Activated CD8-positive, alpha-beta memory T cell treated with anti-CD3 and anti-CD28 coated beads, Interleukin-2, amount 50 U/mL, for 4 hours (primary cell): ENCODE data around the gene IL16.

ENCODE experiments used
- DNase-seq: peaks from one replicate; pipeline ENCODE4 v3.0.0-alpha.2; 2020

Gene IL16

GRCh38 chr15:81297147-81297572, 100.5 kb downstream of the IL16 start:
- no peak for DNase-seq

DNA sequence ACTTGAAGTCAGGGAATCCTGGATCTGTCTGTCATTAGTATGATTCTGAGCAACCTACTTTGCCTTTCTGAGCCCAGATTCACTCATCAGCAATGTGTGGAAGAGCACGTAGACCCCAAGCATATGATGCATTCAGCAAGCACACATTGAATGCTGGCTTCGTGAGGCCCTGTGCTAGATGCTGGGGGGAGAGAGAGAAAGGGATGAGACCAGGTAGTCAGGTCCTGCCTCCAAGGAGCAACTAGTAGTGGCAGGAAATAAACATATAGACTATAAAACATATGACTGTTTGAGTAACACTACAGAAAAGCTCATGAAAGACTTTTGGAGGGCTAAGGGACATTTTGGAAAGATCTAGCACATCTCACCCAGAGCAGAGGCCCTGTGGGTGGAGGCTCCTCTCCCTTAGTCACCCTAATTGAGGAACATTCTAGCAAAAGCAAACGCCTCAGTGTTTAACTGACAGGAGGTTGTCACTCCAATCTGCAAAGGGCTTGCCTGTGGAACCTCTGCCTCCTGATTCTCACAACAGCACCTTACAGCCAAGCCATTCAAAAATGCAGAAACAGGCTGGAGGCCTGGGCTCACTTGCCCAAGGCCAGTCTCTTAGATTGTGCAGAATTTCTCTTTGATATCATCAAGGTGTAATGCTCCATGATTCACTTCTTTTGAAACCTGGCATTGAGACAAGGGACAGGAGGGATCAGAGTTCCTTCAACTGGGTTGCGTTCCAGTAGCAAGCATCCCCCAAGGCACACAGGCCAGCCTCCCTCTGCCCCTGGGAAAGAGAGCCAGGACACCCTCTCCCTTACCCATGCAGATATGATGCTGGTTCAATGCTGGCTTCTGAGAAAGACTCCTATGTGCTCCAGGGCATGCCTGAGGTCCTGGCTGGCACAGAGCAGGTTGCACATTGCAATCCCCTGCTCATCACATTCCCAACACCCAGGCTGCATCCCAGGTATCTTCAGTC, 101.2 kb downstream of the IL16 start:
- DNase-seq: no peak

DNA sequence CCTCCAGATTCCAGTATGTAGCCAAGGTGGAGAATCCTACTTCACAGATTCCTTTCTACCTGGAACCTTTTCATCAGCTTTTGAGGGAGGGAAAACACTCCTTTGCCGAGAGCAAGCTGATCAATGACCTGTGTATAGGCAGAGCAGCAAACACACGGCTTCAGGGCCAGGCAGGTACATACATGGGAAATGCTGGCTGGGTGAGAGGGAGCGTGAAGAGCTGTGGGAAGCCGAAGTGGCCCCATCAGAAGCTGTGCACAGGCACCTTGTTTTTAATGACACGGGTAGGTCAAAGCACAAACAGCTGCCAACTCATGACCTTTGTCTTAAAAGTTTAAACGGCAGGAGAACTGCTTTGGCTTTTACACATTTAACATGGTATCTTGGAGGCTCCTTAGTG, 101.9 kb downstream of the IL16 start:
- no peak for DNase-seq

DNA sequence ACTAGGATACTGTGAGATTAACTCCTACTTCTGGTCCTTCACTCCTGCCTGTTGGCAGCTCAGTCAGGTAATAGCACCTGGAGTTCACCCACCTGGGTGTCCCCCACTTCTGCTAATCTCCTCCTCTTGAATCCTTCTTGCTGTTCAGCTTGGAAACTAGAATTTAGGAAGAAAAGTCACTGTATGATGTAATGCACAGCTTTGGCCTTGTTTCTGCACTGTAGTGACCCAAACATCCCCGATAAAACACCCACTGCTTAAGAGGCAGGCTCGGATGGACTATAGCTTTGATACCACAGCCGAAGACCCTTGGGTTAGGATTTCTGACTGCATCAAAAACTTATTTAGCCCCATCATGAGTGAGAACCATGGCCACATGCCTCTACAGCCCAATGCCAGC, 102.5 kb downstream of the IL16 start:
- DNase-seq: no peak

- no peak for DNase-seq
These were observed 103.1 kb downstream of the IL16 start for GRCh38 chr15:81299630-81300273.

- no peak for DNase-seq
These were observed 104.7 kb downstream of the IL16 start for GRCh38 chr15:81301385-81301784.

GRCh38 chr15:81301815-81302399, 105.2 kb downstream of the IL16 start:
- no peak for DNase-seq

DNA sequence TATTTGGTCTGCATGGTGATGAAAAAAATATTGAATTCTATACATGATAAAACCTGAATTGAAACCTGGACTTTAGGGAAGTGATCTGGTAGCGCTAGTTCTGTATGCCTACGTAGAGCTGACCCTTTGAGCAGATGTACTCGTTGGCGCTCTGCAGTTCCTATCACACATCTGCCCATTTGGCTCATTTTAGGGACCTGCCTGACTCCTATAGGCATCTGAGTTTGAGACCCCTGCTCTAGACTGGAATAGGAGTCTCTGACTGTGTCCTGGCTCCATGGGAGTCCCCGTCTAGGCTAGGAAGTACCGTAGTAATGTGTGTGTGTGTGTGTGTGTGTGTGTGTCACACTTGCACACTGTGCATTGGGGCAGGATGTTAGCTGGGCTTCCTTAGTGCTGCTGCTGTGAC, 106.0 kb downstream of the IL16 start:
- DNase-seq: no peak

GRCh38 chr15:81303244-81304225, 106.9 kb downstream of the IL16 start:
- no peak for DNase-seq

- no peak for DNase-seq
These were observed 107.5 kb downstream of the IL16 start for GRCh38 chr15:81304226-81304625.

- DNase-seq: no peak
These were observed 111.6 kb downstream of the IL16 start for GRCh38 chr15:81308260-81308659.

DNA sequence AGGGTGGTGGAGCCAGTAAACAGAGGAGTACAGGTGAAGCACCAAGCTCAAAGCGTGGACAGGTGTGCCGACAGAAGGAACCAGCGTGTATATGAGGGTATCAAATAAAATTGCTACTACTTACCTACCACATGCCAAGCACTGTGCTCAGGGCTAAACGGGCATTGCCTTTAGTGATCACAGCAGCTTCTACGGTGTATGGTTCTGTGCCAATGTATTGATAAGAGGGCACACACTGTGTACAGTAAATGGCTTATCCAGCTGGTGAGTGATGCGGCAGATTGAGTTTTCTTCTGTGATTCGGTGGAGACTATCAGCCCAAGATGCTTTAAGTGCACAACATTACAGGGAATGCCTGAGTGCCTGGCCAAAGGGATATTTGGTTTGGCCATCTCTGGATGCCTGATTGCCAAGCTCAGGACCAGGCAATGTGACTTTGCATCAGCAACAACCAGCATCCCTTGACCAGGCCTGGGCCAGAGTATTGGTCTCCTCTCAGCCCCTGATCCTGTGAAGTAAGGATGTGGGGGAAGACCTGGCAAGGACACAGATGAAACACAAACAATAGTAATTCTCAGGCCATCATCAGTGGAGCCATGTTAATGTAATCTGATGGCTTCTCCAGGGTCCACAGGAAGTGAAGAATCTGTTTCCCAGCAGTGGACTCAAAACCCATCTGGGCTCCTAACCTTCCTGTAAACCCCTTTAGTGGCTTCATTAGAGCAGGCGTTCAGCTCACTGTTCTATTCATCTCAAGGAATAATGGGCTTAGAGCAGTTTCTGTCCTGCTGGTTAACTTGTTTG, 113.2 kb downstream of the IL16 start:
- no peak for DNase-seq

- no peak for DNase-seq
These were observed 113.8 kb downstream of the IL16 start for GRCh38 chr15:81310480-81310879.

DNA sequence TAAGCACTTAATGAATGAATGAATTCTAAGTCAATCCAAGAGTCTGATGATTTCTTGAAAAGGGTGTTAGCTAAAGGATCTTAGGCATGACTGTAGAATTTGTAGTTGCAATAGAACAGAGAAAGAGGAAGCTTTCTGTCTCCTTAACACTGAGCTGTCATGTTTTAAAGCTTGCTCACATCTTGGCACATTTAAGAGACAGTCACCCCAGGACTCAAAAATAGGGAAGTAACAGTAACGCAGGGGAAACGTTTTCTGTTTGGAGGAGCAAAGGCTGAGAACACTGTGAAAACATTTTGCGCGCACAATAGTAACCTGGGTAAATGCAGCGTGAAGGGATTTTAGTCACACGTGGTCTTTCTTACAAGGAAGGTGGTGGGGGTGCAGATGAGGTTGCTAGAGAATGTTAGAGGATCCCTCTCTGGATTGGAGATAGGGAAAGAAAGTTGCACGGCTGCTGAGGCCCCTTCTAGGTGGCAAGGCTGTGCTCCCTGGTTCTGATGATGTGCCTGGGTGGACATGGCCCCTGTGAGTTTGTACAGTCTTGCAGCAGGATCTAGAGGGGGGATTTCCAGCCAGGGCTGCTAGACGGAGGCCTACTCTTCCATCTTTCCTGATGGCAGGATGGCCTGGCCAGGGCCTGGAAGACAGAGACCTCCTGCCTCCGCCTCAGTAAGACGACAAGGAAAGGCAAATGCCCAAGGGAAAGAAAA, 115.2 kb downstream of the IL16 start:
- DNase-seq: no peak

GRCh38 chr15:81312790-81313543, 116.3 kb downstream of the IL16 start:
- no peak for DNase-seq

DNA sequence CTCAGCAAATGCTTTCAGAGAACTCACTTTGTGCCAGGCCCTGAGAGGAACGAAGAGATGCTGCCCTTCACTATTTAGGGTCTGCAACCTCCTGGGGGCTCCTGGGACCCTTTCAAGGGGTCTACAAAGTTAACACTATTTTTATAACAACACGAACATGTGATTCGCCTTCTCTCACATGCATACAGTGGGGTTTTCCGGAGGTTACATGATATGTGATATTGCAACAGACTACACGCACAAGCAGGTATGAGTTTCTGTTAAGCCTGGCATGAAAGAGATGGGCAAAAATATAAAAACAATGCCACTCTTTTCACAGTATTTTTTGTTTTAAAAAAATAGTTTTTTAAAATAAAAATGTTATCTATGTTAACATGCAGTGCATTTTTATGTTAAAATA, 117.0 kb downstream of the IL16 start:
- DNase-seq: no peak

- DNase-seq: no peak
These were observed 117.7 kb downstream of the IL16 start for GRCh38 chr15:81314378-81314777.

DNA sequence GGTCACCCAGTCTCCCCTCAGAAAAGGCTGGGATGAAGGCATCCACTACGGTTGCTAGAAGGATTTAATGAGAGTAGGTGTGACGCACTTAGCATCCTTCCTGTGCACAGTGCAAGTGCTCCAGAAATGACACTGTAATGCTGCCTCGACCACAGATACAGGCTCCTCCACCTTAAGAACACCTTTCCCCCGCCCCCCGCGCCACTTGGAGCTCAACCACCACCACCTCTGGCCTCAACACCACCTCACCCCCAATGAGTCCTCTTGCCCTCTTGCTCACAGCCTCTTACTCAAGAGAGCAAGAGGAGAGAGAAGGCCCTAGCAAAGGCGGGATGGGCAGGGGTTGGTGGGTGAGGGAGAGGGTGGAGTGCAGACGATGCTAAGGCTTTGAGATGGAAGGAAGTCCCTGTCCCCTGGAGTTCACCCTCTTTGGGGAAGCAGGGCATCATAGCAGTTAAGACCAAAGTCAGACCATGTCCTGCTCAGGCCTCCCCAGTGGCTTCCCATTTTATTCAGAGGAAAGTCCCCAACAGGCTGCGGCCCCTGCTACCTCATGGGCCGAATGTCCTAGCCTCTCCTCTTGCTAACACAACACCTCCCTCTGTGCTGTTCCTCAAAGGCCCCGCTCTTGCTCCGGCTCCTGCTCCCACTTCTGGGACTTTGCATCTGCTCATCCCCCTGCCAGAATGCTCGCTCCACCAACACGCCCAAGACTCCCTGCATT, 118.9 kb downstream of the IL16 start:
- no peak for DNase-seq

DNA sequence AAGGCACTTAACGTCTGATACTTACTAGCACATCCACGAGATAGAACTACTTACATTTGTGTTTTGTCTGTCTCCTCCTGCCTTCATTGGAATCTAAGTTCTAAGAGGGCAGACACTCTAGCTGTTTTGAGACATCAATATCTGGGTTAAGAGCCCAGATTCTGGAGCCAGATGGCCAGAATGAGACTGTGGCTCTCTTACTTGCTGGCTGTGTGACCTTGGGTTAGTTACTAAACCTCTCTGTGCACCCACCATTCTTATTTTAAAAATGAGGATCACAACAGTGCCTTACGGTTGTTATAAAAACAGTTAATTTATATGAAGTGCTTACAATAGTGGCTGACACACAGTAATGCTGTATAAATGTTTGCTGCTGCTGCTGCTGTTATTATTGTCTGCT, 119.6 kb downstream of the IL16 start:
- no peak for DNase-seq

GRCh38 chr15:81317642-81318017, 121.0 kb downstream of the IL16 start:
- DNase-seq: no peak
